HepG2 (cell line): ENCODE data around the gene ANKRD39. TPM values are rescaled to one million over a fixed set of nuclear protein-coding genes. Genes with fewer than 3 reads are reported as not detected.
A peak's percentile ranks its signal among the peaks of the same experiment; 100 is the strongest.

Experiments used
- ATAC-seq: fragments of 200-7000 bp; cut with Tn5 transposase; 3 replicates; pipeline ENCODE4 v1.9.1; 2020; ENCODE audit warnings: mild to moderate bottlenecking, moderate library complexity
- BruUV-seq: library from RNA; stranded (reverse); fragments of 400-500 nt; replicated peaks from 2 replicates; lab custom pipeline; 2021; lab: Mats Ljungman, UMichigan
- CTCF ChIA-PET: fragments of 300-600 bp; formaldehyde crosslinking; extraction: SDS; loops from one replicate; lab custom pipeline; 2021; ENCODE audit warnings: low total read pairs, inconsistent platforms, low intra/inter-chr PET ratio; lab: Yijun Ruan, JAX
- POLR2A ChIA-PET: fragments of 350-600 bp; sonication (Branson Sonifier 250); formaldehyde crosslinking; loops from one replicate; lab custom pipeline; 2020; ENCODE audit warnings: antibody characterized with exemption, inconsistent platforms; lab: Yijun Ruan, JAX
- DNase-seq: peaks from one replicate; pipeline ENCODE4 v3.0.0-alpha.2; 2015; ENCODE audit warnings: low spot score
- FAIRE-seq: peaks from 3 replicates; lab custom pipeline; 2011; peaks lifted over from hg19 to GRCh38; lab: Jason Lieb, UNC
- H2AFZ ChIP-seq: one replicate; pipeline ENCODE4 v1.6.1; 2011; ENCODE audit warnings: low read length, inconsistent platforms
- H3K27ac ChIP-seq: fragments of 300-600 bp; 3 replicates; pipeline ENCODE4 v1.8.0; 2011; ENCODE audit warnings: mixed run types, mild to moderate bottlenecking, mixed read lengths, low read length, inconsistent platforms; ENCODE audit not compliant: insufficient read depth; ENCODE audit errors: extremely low read length
- H3K27me3 ChIP-seq, 2 experiments: fragments of 200-600 bp in 1 of 2; 2 replicates in 1 of 2; 3 replicates in 1 of 2; pipeline versions ENCODE4 v1.6.0 to v1.8.0; 2011; ENCODE audit warnings: low read length in 2 of 2, mild to moderate bottlenecking in 2 of 2, moderate library complexity in 2 of 2, inconsistent platforms in 1 of 2; ENCODE audit not compliant: insufficient read depth in 2 of 2, control insufficient read depth in 1 of 2
- H3K36me3 ChIP-seq, 2 experiments: fragments of 200-600 bp in 1 of 2; replicated peaks in 1 of 2; 2 replicates in 1 of 2; 3 replicates in 1 of 2; pipeline versions ENCODE4 v1.5.1 to v1.8.0; 2011; ENCODE audit warnings: low read length in 2 of 2, inconsistent platforms in 1 of 2; ENCODE audit not compliant: insufficient read depth in 2 of 2, control insufficient read depth in 1 of 2
- H3K4me1 ChIP-seq: 2 replicates; pipeline ENCODE4 v1.5.1; 2012; ENCODE audit warnings: low read length, inconsistent platforms; ENCODE audit not compliant: insufficient read depth
- H3K4me2 ChIP-seq: 2 replicates; pipeline ENCODE4 v1.6.0; 2011; ENCODE audit warnings: low read depth, low read length, inconsistent platforms
- H3K4me3 ChIP-seq, 3 experiments: fragments of 200-600 bp in 1 of 3; sonication (generic), shearing (Covaris generic) in 1 of 3; replicated peaks in 1 of 3; 2 replicates each; pipeline ENCODE4 v1.5.1; 2011 to 2016; ENCODE audit warnings: low read length in 3 of 3, inconsistent platforms in 2 of 3, low read depth in 2 of 3, mild to moderate bottlenecking in 2 of 3, control low read depth in 1 of 3, mixed read lengths in 1 of 3; ENCODE audit not compliant: insufficient read depth in 1 of 3
- H3K79me2 ChIP-seq: one replicate; pipeline ENCODE4 v1.6.1; 2011; ENCODE audit warnings: low read length, inconsistent platforms; ENCODE audit not compliant: insufficient read depth
- H3K9ac ChIP-seq: 2 replicates; pipeline ENCODE4 v1.6.0; 2011; ENCODE audit warnings: mild to moderate bottlenecking, low read depth, low read length, inconsistent platforms; ENCODE audit not compliant: insufficient read depth
- H3K9me3 ChIP-seq: 2 replicates; pipeline ENCODE4 v1.5.1; 2012; ENCODE audit warnings: mild to moderate bottlenecking, low read length
- H4K20me1 ChIP-seq: 2 replicates; pipeline ENCODE4 v1.6.0; 2011; ENCODE audit warnings: inconsistent platforms, mild to moderate bottlenecking, low read length, moderate library complexity; ENCODE audit not compliant: insufficient read depth
- GTF2F1 ChIP-seq: fragments of 150-350 bp; IDR thresholded peaks from 2 replicates; pipeline ENCODE4 v1.6.1; 2014; ENCODE audit warnings: low read length
- MXD4 ChIP-seq: IDR thresholded peaks from 2 replicates; pipeline ENCODE4 v1.6.1; 2016; ENCODE audit warnings: mild to moderate bottlenecking, missing biosample characterization, missing genetic modification reagents
- PATZ1 ChIP-seq: sonication (generic); formaldehyde crosslinking; IDR thresholded peaks from 2 replicates; pipeline ENCODE4 v1.4.0; 2020; ENCODE audit warnings: missing genetic modification reagents
- POGZ ChIP-seq: sonication (generic); formaldehyde crosslinking; IDR thresholded peaks from 2 replicates; pipeline ENCODE4 v1.4.0; 2020; ENCODE audit warnings: mild to moderate bottlenecking, missing genetic modification reagents
- SMAD1 ChIP-seq: sonication (generic); formaldehyde crosslinking; IDR thresholded peaks from 2 replicates; pipeline ENCODE4 v1.4.0; 2020; ENCODE audit warnings: missing genetic modification reagents, low read depth, mild to moderate bottlenecking, borderline replicate concordance
- SRF ChIP-seq: IDR thresholded peaks from 2 replicates; pipeline ENCODE4 v1.6.1; 2011; ENCODE audit warnings: mild to moderate bottlenecking, low read depth, low read length, moderate library complexity
- STAG1 ChIP-seq: sonication (generic); formaldehyde crosslinking; IDR thresholded peaks from 2 replicates; pipeline ENCODE4 v1.4.0; 2020; ENCODE audit warnings: missing genetic modification reagents
- ZNF232 ChIP-seq: sonication (generic); formaldehyde crosslinking; IDR thresholded peaks from 2 replicates; pipeline ENCODE4 v1.4.0; 2020; ENCODE audit warnings: missing genetic modification reagents, borderline replicate concordance
- ZNF235 ChIP-seq: sonication (generic); formaldehyde crosslinking; IDR thresholded peaks from 2 replicates; pipeline ENCODE4 v1.8.1; 2023; ENCODE audit warnings: mild to moderate bottlenecking, missing genetic modification reagents, borderline replicate concordance
- ZNF343 ChIP-seq: sonication (generic); formaldehyde crosslinking; IDR thresholded peaks from 2 replicates; pipeline ENCODE4 v1.4.0; 2020; ENCODE audit warnings: mild to moderate bottlenecking, missing genetic modification reagents
- ZNF362 ChIP-seq: sonication (generic); formaldehyde crosslinking; IDR thresholded peaks from 2 replicates; pipeline ENCODE4 v1.4.0; 2020; ENCODE audit warnings: missing genetic modification reagents, mild to moderate bottlenecking, borderline replicate concordance
- ZNF557 ChIP-seq: sonication (generic); formaldehyde crosslinking; IDR thresholded peaks from 2 replicates; pipeline ENCODE4 v1.4.0; 2020; ENCODE audit warnings: missing genetic modification reagents
- ZNF564 ChIP-seq: sonication (generic); formaldehyde crosslinking; IDR thresholded peaks from 2 replicates; pipeline ENCODE4 v1.8.1; 2023; ENCODE audit warnings: mild to moderate bottlenecking, missing genetic modification reagents
- ZNF687 ChIP-seq: sonication (generic); formaldehyde crosslinking; IDR thresholded peaks from 2 replicates; pipeline ENCODE4 v1.5.1; 2020; ENCODE audit warnings: mild to moderate bottlenecking, missing genetic modification reagents, moderate library complexity
- WGBS: methylation state at CpG from one replicate; pipeline ENCODE4 v1.1.6; 2017; ENCODE audit warnings: low lambda C conversion rate; 5-methylcytosine and 5-hydroxymethylcytosine counted together
- in situ Hi-C: cut with HindIII; loops from 2 replicates; pipeline ENCODE4 v1.10.0; 2017; ENCODE audit warnings: low pct_unique_long_range_greater_than_20kb; ENCODE audit not compliant: extremely low pct_ligation_motif_present
- intact Hi-C: fragments of 100-400 bp; cut with micrococcal nuclease; formaldehyde crosslinking; loops from one replicate; pipeline ENCODE4 v1.10.0; 2022; ENCODE audit not compliant: unreplicated experiment
- polyA plus RNA-seq, 8 experiments: library from polyadenylated mRNA; depleted of rRNA in 3 of 8; stranded (reverse) in 7 of 8; unstranded in 1 of 8; fragments of >200 nt; fragmentation: Illumina TruSeq in 4 of 8; extraction: Trizol in 4 of 8; gene quantifications; 2 replicates each; pipeline versions ENCODE4 v1.2.1 to v1.2.3, GENCODE V29; 2011 to 2016; ENCODE audit warnings: low read depth in 4 of 8, missing spikeins in 1 of 8, mixed read lengths in 1 of 8; ENCODE audit not compliant: insufficient read depth in 1 of 8
- total RNA-seq, 5 experiments: library from RNA; depleted of rRNA; stranded (reverse); fragments of >200 nt; fragmentation: Illumina TruSeq; extraction: Trizol; gene quantifications; 2 replicates each; pipeline ENCODE4 v1.2.3, GENCODE V29; 2016; ENCODE audit warnings: low read depth in 1 of 5

Gene ANKRD39
- total and polyA plus RNA-seq, 2 of the 13 experiments (the other 11 are each of a cell fraction or from before 2014, with no cell fraction given): 23.2 to 24.8 TPM

GRCh38 chr2:96869822-96870625 lies 12.2 kb upstream of the ANKRD39 start, which contains the start of gene SEMA4C (continued):
- TF ChIP-seq ZNF687 (CRISPR knock-in tag) (peak; percentile 78), SMAD1 (CRISPR knock-in tag) (no peak), SRF (no peak), POGZ (CRISPR knock-in tag) (no peak), ZNF557 (CRISPR knock-in tag) (no peak), ZNF232 (CRISPR knock-in tag) (peak; percentile 5; the same call in 1 of the 2 replicates)

GRCh38 chr2:96869281-96869821 lies 11.5 kb upstream of the ANKRD39 start:
- Histone ChIP-seq H3K79me2 (peaks cover 23% of the 10 kb centered on the region), H3K27me3 (peaks cover 5 to 28% of the 10 kb centered on the region in 2 experiments), H3K9me3 (no peaks in the 10 kb centered on the region), H3K4me3 (peak overlapping the region; percentile 81 to 100 (median 93)), H3K4me1 (peaks cover 35% of the 10 kb centered on the region), H4K20me1 (no peaks in the 10 kb centered on the region), H3K4me2 (peak overlapping the region; percentile 92), H2AFZ (no peak overlapping the region), H3K9ac (peak overlapping the region; percentile 98), H3K36me3 (peaks cover 25 to 30% of the 10 kb centered on the region in 2 experiments), H3K27ac (peak overlapping the region; percentile 96)
- DNase-seq: peak; percentile 48
- WGBS: 0% methylated on average over 1 of the region's 64 CpGs
- peak; percentile 34 for ATAC-seq
- CTCF ChIA-PET: interaction anchor here (2.0 kb wide), 1 partner anchor 11 kb away, joined by 17 read pairs; the partner anchor contains the start of gene ANKRD39
- no TSS peak for BruUV-seq
- no peak for FAIRE-seq
- POLR2A ChIA-PET: interaction anchor here (1.2 to 5.9 kb wide), 6 partner anchors 11 to 81 kb away, joined by 3 to 152 read pairs (median 7); partner anchors contain the start of gene ANKRD39
- in situ Hi-C loops (no loop called here), intact Hi-C loops (no loop called here)
- TF ChIP-seq ZNF343 (CRISPR knock-in tag) (0 out of 2 replicates have a peak, but pooled peaks have one; percentile 32), STAG1 (0 out of 2 replicates have a peak, but pooled peaks have one; percentile 2), ZNF564 (peak; percentile 47; the same call in 1 of the 2 replicates), GTF2F1 (no peak), MXD4 (CRISPR knock-in tag) (no peak), ZNF235 (0 out of 2 replicates have a peak, but pooled peaks have one; percentile 24), ZNF362 (0 out of 2 replicates have a peak, but pooled peaks have one; percentile 20), PATZ1 (CRISPR knock-in tag) (peak; percentile 58; the same call in 1 of the 2 replicates)
